ENCODE results near the gene DKK3.

The DKK3 gene

DNA sequence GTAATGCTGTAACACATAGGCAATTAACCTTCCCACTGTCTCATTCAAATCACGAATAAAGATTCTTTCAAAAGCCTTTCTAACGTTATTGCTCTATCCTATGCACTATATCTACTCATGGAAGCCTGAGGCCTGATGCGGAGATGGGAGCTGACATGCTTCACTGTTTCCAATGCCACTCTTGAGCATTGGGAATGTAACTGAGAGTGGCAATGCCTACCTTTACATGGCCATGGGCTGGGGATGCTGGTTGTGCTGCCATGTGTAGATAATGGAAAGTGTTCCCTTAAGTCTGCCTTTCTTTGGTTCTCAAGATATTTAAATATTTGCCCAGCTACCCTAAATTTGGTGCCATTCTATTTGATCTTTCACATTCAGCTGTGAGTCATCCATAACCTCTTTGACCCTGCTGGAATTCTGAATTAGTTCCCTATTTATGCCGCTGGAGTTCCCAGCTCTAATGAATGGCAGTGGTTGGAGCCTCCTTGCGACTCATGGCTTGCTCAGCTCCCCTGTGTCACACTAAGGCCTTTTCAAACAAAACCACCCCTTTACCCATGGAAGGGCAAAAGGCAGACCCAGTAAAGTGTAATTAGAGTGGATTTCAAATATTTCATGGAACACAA lies 21.4 kb upstream of the DKK3 start:
- DNase-seq (ENCODE audit: low read depth), result no peak

DNA sequence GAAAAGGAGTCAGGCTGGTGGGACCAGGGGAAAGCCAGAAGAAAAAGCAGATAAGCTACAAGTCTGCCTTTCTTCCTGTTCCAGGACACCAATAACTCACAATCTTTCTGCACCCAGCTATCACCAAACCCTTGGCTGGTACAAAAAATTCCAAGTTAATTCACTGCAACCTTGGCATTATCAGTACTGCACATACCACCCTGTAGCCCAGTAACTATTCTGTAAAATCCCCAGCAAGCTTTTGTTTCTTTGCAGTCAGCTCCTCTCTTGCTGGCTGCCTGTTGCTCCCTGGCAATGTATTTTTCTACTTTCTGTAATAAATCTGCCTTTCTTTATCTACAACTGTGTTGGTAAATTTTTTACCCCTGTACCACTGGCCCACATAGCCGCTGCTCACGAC lies 20.7 kb upstream of the DKK3 start:
- no peak for DNase-seq (ENCODE audit: low read depth)

DNA sequence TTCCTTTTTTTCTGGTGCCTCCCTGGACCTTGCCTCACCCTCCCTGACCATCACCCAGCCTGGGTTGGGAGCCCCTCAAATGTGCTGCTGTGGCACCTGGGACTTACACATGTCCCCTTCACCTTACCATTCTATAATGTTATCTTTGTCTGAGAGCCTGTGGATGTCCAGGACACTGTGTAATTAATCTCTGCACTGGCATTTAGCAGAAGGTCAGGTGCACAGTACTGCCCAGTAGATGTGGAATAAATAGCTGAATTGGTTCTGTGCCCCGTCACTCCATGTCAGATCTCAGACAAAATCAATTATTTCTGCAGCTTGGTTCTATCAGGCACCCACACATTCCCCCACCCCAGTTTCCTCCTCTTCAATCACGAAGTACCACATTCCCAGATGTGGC lies 19.9 kb upstream of the DKK3 start:
- no peak for DNase-seq (ENCODE audit: low read depth)

DNA sequence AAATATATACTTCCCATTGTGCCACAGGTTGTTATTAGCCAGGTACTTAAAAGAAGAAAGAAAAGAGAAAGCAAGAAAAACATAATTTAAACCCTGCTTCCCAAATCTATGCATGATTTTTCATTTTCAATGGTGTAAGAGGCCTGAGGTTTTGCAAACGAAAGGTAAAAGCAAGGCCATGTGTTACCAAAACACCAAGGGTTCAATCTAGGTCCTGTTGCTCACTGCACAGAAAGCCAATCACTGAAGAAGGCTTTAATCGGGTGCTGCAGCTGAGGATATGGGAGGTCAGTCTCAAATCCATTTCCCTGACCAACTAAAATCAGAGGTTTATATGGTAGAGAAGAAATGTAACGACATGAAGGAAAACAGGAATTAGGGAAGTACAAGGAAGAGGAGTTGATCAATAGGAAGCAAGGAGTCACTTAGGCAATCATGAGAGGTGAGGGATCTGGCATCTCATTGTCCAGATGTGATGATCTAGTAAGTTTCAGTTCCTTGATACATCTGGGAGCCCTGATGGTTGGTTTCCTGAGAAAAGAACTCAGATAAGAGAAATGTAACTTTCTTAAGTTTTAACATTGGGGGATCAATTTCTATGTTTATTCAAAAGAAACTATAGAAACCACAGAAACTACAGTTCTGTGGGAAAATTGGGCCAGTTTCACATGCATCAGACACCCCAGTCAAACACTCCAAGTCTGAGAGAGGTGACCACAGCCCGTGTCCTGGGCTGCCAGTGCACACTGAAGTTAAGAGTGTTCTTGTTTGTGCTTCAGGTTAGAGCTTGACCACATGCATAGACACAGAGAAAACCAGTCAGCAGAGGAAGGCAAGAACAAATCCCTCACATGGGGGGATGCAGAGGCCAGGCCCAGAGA lies 18.1 kb upstream of the DKK3 start:
- no peak for DNase-seq (ENCODE audit: low read depth)

DNA sequence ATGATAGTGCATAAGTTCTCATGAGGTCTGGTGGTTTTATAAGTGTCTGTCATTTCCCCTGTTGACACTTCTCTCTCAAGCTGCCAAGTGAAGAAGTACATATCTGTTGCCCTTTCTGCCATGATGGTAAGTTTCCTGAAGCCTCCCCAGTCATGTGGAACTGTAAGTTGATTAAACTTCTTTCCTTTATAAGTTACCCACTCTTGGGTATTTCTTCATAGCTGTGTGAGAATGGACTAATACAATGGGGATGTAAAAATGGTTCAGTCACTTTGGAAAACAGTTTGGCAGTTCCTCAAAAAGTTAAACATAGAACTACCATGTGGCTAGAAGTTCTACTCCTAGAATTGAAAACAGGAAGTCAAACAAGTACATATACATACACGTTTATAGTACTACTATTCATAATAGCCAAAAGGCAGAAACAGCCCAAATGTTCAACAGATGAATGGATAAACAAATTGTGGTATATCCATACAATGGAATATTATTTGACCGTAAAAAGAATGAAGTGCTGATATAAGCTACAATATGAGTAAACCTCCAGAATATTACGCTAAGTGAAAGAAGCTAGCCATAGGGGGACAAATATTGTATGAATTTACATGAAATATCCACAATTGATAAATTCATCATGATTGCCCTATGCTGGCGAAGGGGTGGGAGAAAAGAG lies 16.0 kb upstream of the DKK3 start:
- no peak for DNase-seq (ENCODE audit: low read depth)

DNA sequence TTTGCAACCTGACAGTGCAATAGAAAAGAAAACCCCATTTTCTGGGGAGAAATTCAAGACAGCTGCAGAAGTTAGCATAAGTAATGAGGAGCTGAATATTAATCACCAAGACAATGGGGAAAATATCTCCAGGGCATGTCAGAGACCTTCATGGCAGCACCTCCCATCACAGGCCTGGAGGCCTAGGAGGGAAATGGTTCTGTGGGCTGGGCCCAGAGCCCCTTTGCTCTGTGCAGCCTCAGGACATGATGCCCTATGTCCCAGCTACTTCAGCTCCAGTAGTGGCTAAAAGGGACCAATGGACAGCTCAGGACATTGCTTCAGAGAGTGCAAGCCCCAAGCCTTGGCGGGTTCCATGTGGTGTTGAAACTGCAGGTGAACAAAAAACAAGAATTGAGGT lies 14.6 kb upstream of the DKK3 start:
- no peak for DNase-seq (ENCODE audit: low read depth)

DNA sequence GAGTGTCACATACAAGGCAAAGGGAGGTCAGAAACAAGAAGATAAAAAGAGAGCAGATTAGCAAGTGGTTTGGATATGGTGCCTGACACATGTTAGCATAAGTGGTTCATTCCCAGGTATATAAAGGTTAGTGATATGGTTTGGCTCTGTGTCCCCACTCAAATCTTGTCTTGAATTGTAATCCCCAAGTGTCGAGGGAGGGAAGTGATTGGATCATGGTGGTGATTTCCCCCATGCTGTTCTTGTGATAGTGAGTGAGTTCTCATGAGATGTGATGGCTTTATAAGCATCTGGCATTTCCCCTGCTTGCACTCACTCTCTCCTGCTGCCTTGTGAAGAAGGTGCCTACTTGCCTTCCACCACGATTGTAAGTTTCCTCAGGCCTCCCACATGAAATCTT lies 12.1 kb upstream of the DKK3 start:
- DNase-seq (ENCODE audit: low read depth), result no peak

DNA sequence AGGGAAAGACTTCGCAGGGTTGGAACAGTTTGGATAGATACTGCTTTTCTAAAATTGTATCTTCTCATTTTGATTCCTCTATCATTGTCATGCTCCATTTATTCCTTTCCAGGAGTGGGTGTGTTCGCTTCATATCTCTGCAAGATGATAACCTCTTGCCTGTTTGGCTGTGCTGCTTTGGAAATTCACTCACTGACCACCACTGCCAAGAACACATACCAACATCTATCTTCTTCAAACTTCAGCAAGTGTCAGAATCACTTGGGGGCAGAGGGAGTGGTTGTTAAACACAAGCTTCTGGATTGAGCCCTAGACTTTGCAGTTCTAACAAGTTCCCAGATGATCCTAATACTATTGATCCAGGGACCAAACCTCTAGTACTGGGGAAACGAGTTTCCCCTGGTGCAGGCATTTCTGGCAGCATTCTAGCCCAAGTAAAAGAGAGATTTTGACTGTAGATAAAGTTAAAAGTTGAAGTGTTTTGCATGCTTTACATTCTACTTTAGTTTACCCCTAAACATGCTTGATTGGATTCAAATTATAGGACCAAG lies 11.5 kb upstream of the DKK3 start:
- no peak for DNase-seq (ENCODE audit: low read depth)

DNA sequence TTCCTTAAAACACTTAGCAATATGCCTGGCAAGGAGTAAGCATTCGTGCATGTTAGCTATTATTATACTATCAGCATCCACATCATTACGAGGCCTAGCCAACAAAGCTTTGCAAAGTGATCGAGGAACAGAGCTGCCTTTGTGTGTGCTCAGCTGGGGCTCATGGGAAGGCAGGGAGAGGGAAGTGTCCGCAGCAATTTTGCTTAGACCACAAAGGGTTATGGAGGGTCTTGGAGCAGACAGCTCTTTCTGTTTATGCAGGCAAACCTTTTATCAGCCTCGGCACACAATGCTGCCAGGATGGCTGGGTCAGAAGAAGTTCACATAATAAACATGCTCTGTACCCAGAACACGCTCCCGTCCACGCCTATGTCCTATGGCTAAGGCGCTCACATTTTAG lies 10.9 kb upstream of the DKK3 start:
- DNase-seq (ENCODE audit: low read depth), result no peak

DNA sequence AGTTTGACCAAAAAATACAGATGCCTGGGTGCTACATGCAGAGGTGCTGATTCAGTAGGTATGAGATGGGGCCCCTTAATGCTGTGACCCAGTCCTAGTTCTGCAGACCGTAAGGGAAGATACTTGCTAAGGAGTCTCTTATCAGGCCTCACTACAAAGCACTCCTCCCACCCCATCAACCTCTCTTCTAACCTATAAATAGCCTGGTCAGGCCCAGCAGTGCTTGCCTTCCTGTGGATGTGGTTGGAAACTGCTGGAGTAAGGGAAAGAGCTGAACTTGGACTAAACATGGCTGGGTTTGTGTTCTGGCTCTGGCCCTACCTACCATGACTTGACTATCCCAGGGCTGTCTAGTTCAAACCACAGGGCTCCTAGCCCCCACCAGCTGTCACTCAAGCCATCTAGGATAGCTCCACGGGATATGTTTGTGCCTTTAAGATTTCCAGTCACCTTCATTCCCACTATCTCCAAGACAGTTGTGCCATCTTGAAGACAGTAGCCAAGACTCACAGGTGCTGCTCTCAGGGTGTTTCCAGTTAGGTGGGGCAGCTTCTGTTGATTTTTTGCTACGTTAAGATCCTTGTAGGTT lies 9.5 kb upstream of the DKK3 start:
- no peak for DNase-seq (ENCODE audit: low read depth)

DNA sequence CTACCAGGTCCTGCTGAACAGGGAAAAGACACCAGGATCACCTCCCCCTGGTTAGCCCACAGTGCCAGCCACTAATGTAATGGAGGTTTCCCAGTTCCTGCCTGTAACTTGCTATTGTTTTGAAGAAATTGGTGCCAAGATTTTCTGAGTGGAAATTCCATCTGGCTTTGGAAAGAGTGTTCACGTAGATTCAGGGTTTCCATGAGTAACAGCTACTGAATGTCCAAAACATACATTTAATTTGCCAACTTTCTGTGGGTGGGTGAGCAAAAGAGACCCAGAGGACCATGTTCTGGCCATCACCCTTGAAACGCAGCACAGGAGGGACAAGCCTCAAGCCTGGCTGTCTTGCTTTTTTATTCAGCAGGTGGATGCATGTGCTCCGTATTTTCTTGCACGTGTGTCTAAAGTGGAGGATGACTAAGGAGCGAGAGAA lies 8.8 kb upstream of the DKK3 start:
- DNase-seq (ENCODE audit: low read depth), result no peak

DNA sequence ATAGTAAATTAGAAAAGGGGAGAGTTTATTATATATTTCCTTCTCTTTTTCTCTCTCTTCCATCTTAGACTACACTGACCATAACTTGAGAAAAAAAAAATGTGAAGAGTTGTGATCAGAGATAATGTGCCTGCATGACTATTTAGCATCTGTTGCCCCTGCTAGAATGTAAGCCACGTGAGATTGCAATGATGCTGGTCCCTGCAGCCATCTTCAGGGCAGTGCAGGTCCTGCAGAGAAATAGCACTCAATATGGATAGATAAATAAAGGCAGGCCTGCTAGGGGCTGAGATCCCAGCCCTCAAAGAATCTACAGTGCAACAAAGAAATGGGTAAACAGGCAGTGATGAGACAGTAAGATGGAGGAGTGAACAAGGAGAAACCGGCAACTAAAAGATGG lies 7.8 kb upstream of the DKK3 start:
- no peak for DNase-seq (ENCODE audit: low read depth)

DNA sequence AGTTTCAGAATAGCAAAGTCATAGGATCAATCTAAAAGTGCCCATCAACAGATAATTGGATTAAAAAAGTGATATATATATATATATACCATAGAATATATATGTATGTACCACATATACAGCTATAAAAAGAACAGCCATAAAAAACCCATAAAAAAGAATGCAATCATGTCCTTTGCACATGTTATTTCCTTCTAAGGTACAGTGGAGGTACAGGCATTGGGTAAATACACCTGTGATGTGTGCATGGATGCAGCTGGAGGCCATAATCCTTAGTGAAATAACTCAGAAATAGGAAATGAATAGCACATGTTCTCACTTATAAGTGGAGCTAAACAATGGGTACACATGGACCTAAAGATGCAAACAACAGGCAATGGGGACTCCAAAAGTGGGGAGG lies 7.1 kb upstream of the DKK3 start:
- DNase-seq (ENCODE audit: low read depth), result no peak

DNA sequence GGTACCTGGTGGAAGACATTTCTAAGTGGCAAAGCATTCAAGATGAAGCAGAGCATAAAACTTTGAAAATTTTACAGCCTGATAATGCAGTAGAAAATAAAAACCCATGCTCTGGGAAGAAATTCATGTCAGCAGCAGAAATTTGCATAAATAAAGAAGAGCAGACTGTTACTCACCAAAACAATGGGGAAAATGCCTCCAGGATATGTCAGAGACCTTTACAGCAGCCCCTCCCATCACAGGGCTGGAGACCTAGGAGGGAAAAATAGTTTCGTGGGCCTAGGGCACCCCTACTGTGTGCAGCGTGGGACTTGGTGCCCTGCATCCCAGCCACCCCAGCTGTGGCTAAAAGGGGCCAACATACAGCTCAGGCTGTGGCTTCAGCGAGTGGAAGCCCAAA lies 5.4 kb upstream of the DKK3 start:
- no peak for DNase-seq (ENCODE audit: low read depth)

DNA sequence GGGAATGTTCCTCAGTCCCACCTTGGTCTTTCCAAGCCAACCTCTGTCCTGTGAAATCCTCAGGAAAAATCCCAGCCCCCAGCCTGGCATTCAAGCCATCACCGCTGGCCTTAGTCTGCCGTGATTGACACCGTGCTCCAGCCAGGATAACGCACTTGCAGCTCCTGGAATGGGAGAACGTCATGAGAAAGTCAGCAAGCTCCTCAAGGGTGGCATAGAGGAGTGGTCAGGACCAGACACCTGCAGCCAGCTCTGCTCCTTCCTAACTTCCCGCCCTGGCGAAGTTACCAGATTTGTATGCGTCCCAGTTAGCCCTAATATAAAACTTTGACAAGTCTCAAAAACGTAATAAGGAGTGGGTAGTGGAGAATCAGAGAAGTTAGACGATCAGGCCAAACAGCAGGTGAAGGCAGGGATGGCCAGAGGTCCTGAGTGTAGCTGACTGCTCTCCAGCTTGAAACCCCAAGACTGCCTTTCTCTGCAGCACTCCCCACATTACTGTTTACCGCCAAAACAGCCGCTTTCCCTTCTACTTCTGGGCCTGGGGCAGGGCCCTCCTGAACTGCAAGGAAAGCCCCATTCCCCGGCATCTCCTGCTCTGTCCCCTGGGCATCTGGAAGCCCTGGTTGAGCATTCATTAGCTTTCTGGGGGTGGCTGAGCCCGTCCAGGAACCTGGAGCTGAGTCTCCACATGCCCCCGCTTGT lies 1.3 kb upstream of the DKK3 start:
- DNase-seq (ENCODE audit: low read depth), result no peak

DNA sequence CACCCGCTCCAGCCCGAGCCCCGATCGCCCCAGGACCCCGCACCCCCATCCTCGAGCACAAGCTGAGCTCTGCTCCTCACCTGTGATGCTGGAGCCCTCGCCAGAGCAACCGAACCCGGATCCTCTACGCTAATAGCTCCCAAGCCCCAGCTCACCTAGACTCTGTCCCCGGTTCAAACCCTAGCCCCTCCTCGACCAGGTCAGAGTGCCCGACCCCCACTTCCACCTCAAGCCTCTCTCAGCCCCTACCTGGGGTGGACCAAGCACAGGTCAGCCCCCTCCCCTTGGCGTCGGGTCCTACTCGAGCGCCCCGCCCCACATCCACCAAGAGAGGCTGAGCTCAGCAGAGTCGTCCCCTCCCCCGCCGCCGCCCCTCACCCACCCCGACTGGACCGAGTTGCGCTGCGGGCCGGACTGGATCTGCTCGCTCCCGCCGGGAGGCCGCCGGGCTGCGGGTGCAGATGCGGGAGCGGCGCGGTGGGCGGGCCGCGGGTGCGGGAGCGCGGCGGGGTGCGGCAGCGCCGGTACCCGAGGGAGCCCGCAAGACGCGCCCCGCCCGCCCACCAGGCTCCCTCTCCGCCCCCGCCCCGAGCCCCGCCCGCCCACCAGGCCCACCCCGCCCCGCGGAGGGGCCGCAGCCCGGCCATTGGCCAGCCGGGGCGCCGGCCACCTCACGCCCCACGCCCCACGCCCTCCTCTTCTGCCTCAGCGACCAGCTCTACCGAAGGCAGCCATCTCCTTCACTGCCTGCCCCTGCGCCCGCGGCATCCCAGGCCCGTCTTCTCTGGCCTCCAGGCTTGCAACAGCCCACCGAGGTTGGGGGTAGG lies 577 bp upstream of the DKK3 start:
- DNase-seq (ENCODE audit: low read depth), result no peak

DNA sequence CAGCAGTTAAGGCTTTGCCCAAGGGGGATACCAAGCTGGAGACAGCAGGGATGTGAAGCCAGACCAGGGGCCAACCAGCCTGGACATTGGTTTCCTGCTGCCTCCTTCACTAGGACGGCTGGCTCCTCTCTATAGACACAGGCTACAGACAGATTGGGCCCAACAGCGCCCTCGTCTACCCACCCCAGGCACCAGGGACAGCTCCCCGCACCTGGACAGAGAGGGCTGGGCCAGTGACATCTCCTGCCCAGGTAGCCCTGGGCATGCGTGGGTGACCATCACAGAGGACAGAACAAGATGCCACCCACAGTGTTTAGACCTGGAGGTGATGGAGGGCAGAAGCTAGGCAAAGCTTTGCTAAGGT lies 1.2 kb downstream of the DKK3 start:
- no peak for DNase-seq (ENCODE audit: low read depth)

DNA sequence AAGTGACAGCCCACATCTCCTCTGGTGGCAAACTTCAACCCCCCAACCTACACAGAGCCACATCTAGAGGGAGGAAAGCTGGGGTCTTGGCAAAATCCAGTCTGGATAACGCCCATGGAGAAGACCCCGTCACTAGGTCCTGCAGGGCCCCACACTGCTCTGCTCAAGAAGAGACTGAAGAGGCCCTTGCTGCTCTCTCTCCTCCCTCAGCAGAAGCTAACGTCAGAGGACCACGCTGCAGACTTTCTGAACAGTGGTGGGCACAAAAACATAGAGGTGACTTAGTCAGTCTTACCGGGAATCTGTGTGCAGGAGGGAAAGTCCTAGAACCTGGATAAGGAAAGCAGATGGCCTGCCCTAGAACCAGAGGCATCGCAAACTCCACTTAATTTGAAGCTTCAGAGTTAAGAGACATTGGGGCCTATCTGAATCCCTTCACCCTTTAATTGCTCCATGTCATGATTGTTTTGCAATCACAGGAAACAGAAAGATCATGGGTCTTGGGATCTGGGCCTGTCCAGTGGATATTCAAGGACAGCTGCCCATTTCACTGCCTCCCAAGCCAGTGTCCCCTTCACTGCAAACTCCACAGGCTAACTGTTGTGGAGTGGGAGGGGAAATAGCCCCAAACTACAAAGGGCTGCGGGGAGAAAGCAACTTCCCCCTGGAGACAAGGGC lies 1.7 kb downstream of the DKK3 start:
- DNase-seq (ENCODE audit: low read depth), result no peak

DNA sequence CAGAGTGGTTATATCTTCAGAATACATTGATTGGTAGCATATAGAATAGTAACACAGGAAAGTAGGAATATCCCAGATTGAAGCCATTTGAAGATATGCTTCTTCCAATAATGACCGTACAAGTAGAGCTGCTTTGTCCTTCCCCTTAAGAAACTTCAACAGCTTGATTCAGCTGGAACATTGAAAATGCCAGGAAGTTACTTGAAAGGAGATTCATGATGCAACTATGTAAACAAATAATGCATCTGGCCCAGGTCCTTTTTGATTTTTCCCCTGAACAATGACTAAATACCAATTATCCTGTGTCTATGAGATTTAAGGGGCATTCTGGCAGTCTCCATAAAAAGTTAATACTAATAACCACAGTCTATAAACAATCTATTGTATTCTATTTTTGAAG lies 3.0 kb downstream of the DKK3 start:
- no peak for DNase-seq (ENCODE audit: low read depth)

DNA sequence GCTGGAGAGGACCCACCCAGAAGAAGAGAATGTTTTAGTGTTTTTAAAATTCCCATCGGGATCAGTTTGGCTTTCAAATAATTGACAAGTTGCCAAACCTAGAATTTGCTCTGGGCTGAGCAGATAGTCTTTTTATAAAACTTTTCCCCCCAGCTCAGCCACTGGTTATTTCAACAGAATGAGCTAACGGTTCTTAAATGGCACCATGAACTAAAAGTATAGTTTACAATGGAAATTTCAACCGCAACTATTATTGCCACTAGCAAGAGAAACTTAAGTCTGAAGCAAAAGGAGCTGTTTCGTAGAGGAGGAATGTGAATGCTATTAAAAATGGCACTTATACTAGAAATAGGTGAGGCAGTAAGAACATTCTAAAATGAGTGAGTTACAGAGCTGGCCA lies 3.4 kb downstream of the DKK3 start:
- no peak for DNase-seq (ENCODE audit: low read depth)

DNA sequence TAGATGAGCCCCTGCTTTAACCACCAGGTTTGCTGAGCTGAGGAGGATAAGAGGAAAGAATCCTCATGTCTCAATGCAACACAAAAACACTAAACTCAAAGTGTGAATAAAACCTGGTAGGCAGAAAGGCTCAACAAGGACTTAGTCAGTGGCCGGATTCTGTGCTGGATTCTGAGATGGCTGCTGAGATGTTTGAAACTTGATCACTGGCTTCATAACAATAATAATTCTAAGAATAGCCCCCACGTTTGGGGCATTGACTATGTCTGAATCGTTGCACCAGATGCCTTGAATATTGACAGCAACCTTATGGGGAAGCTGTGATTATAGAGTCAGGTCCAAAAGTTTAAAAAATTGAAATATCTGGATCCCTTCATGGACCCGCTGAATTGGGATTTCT lies 4.6 kb downstream of the DKK3 start:
- no peak for DNase-seq (ENCODE audit: low read depth)
